ENCODE results near the gene WDR88.

DNA sequence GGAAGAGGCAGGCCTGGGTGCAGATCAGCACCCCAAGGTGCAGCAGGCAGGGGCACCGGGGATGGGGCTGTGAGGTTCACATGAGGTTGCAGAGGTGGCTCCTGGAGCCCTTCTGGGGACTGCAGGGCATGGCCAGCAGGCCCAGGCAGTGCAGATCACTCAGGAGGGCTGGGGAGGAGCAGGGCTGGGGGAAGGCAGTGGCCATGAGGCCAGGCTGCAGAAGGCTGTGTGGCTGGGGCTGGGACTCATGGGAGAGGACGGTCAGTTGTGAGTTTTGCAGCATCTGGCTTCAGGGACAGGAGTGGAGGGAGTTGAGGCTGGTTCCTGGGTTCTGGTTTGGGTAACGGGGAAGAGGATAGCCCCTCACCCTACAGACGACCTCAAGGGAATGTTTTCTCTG, 7.3 kb downstream of the WDR88 start:
- TF ChIP-seq, protein P1, sequence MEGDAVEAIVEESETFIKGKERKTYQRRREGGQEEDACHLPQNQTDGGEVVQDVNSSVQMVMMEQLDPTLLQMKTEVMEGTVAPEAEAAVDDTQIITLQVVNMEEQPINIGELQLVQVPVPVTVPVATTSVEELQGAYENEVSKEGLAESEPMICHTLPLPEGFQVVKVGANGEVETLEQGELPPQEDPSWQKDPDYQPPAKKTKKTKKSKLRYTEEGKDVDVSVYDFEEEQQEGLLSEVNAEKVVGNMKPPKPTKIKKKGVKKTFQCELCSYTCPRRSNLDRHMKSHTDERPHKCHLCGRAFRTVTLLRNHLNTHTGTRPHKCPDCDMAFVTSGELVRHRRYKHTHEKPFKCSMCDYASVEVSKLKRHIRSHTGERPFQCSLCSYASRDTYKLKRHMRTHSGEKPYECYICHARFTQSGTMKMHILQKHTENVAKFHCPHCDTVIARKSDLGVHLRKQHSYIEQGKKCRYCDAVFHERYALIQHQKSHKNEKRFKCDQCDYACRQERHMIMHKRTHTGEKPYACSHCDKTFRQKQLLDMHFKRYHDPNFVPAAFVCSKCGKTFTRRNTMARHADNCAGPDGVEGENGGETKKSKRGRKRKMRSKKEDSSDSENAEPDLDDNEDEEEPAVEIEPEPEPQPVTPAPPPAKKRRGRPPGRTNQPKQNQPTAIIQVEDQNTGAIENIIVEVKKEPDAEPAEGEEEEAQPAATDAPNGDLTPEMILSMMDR (IDR thresholded peaks at IDR 0.05 in 4 of 5, conservative IDR thresholded peaks at IDR 0.05 in 1 of 5), result no peak
- TF ChIP-seq POLR2A (IDR thresholded peaks at IDR 0.05), result no peak

All from gastrocnemius medialis (tissue), 4 donors.